SK-N-MC (cell line): Measurements from ENCODE around the gene PGAM2.

Experiments
- EZH2 ChIP-seq: fragments of 200-600 bp; sonication (generic); IDR thresholded peaks from one replicate; pipeline ENCODE4 v1.6.1; 2017; ENCODE audit warnings: antibody characterized with exemption
- FOXP2 ChIP-seq: optimal IDR thresholded peaks from 2 replicates; pipeline ENCODE3; 2011; ENCODE audit warnings: mild to moderate bottlenecking, moderate library complexity; ENCODE audit not compliant: insufficient read depth; ENCODE audit errors: extremely low read length, control extremely low read depth
- POLR2AphosphoS5 ChIP-seq: IDR thresholded peaks from 2 replicates; pipeline ENCODE4 v1.6.1; 2012; ENCODE audit warnings: mild to moderate bottlenecking, low read depth, low read length, borderline replicate concordance

GRCh38 chr7:44102846-44103565, 37.6 kb upstream of the PGAM2 start:
- TF ChIP-seq EZH2 (no peak), POLR2AphosphoS5 (no peak), FOXP2 (no peak)
